Liver (tissue), 9 donors: ENCODE measurements around the gene CHTF18. TPM values are rescaled to one million over a fixed set of nuclear protein-coding genes. Genes with fewer than 3 reads are reported as not detected.

Experiments used
- DNase-seq: peaks from one replicate; pipeline ENCODE4 v3.0.0-alpha.2; 2017; ENCODE audit warnings: low spot score
- H3K27ac ChIP-seq, 2 donors: one replicate each; pipeline ENCODE4 v1.7.0; 2013; ENCODE audit warnings: inconsistent platforms in 2 of 2, low read length in 2 of 2, control low read depth in 1 of 2, low read depth in 1 of 2, mild to moderate bottlenecking in 1 of 2
- H3K27me3 ChIP-seq, 4 donors: one replicate each; pipeline versions ENCODE4 v1.6.1 to v1.7.0; 2013; ENCODE audit warnings: low read length in 3 of 4, inconsistent platforms in 1 of 4, mild to moderate bottlenecking in 1 of 4, moderate library complexity in 1 of 4; ENCODE audit not compliant: control insufficient read depth in 4 of 4, insufficient read depth in 4 of 4
- H3K36me3 ChIP-seq, 4 donors: one replicate each; pipeline versions ENCODE4 v1.6.1 to v1.7.0; 2013; ENCODE audit warnings: low read length in 3 of 4, mild to moderate bottlenecking in 3 of 4, low read depth in 1 of 4, moderate library complexity in 1 of 4; ENCODE audit not compliant: control insufficient read depth in 4 of 4, insufficient read depth in 3 of 4
- H3K4me1 ChIP-seq, 4 donors: one replicate each; pipeline versions ENCODE4 v1.6.1 to v1.7.0; 2013; ENCODE audit warnings: low read length in 3 of 4, mild to moderate bottlenecking in 3 of 4, moderate library complexity in 1 of 4; ENCODE audit not compliant: control insufficient read depth in 4 of 4, insufficient read depth in 4 of 4
- H3K4me3 ChIP-seq, 3 donors: one replicate each; pipeline versions ENCODE4 v1.6.1 to v1.7.0; 2013; ENCODE audit warnings: low read length in 3 of 3, control low read depth in 1 of 3, low read depth in 1 of 3, mild to moderate bottlenecking in 1 of 3
- H3K9ac ChIP-seq, 2 donors: one replicate each; pipeline ENCODE4 v1.7.0; 2013; ENCODE audit warnings: low read length in 2 of 2, mild to moderate bottlenecking in 2 of 2, moderate library complexity in 2 of 2, control low read depth in 1 of 2, low read depth in 1 of 2
- H3K9me3 ChIP-seq, 4 donors: one replicate each; pipeline versions ENCODE4 v1.6.1 to v1.7.0; 2013; ENCODE audit warnings: low read length in 3 of 4; ENCODE audit not compliant: control insufficient read depth in 4 of 4
- EGR1 ChIP-seq, 2 donors: IDR thresholded peaks; 2 replicates each; pipeline ENCODE4 v1.6.1; 2016 to 2018; ENCODE audit warnings: antibody characterized with exemption in 2 of 2, low read depth in 2 of 2
- FOXA1 ChIP-seq: IDR thresholded peaks from 2 replicates; pipeline ENCODE4 v1.6.1; 2016; ENCODE audit warnings: antibody characterized with exemption
- FOXA2 ChIP-seq: IDR thresholded peaks from 2 replicates; pipeline ENCODE4 v1.6.1; 2016; ENCODE audit warnings: antibody characterized with exemption
- GABPA ChIP-seq, 2 donors: IDR thresholded peaks in 1 of 2; conservative IDR thresholded peaks in 1 of 2; 2 replicates each; pipeline ENCODE4 v1.6.1; 2016; ENCODE audit warnings: antibody characterized with exemption in 2 of 2, mild to moderate bottlenecking in 1 of 2, moderate library complexity in 1 of 2
- HNF4G ChIP-seq: IDR thresholded peaks from 2 replicates; pipeline ENCODE4 v1.6.1; 2016; ENCODE audit warnings: antibody characterized with exemption
- NR2F2 ChIP-seq: IDR thresholded peaks from 2 replicates; pipeline ENCODE4 v1.6.1; 2016; ENCODE audit warnings: antibody characterized with exemption
- RAD21 ChIP-seq, 2 donors: IDR thresholded peaks; 2 replicates each; pipeline ENCODE4 v1.6.1; 2016; ENCODE audit warnings: antibody characterized with exemption in 2 of 2, mild to moderate bottlenecking in 2 of 2
- RXRA ChIP-seq, 2 donors: IDR thresholded peaks; 2 replicates each; pipeline ENCODE4 v1.6.1; 2017 to 2018; ENCODE audit warnings: antibody characterized with exemption in 2 of 2, mild to moderate bottlenecking in 1 of 2
- SP1 ChIP-seq: IDR thresholded peaks from 2 replicates; pipeline ENCODE4 v1.6.1; 2018; ENCODE audit warnings: antibody characterized with exemption, mild to moderate bottlenecking
- TAF1 ChIP-seq: conservative IDR thresholded peaks from 2 replicates; pipeline ENCODE4 v1.6.1; 2016; ENCODE audit warnings: antibody characterized with exemption, mild to moderate bottlenecking
- YY1 ChIP-seq: IDR thresholded peaks from 2 replicates; pipeline ENCODE4 v1.6.1; 2016; ENCODE audit warnings: antibody characterized with exemption, mild to moderate bottlenecking
- WGBS: extraction: QIAGEN DNeasy Blood & Tissue Kit; methylation state at CpG from one replicate; pipeline ENCODE4 v1.1.7; 2013; 5-methylcytosine and 5-hydroxymethylcytosine counted together
- polyA plus RNA-seq, 2 donors: library from polyadenylated mRNA; stranded (reverse) in 1 of 2; unstranded in 1 of 2; fragments of 200-250 nt in 1 of 2; fragments of >200 nt in 1 of 2; fragmentation: Nextera tagmentation in 1 of 2; extraction: Ambion mirVana in 1 of 2; gene quantifications; one replicate each; pipeline versions ENCODE4 v1.2.1 to v1.2.3, GENCODE V29; 2013 to 2015
- total RNA-seq, 2 donors: library from RNA; depleted of rRNA; stranded (reverse); fragments of >200 nt; gene quantifications; one replicate each; pipeline ENCODE4 v1.2.3, GENCODE V29; 2014
- TF ChIP-seq, protein P1 (sequence below): IDR thresholded peaks from 2 replicates; pipeline ENCODE4 v1.6.1; 2016; ENCODE audit warnings: antibody characterized with exemption, mild to moderate bottlenecking
- TF ChIP-seq, protein P2 (sequence below): IDR thresholded peaks from 2 replicates; pipeline ENCODE4 v1.6.1; 2016; ENCODE audit warnings: antibody characterized with exemption
- TF ChIP-seq, protein P3 (sequence below): IDR thresholded peaks from 2 replicates; pipeline ENCODE4 v1.6.1; 2016; ENCODE audit warnings: antibody characterized with exemption
- TF ChIP-seq, protein P4 (sequence below): IDR thresholded peaks from 2 replicates; pipeline ENCODE4 v1.6.1; 2016; ENCODE audit warnings: antibody characterized with exemption
- donor health status: healthy.
- donor health status: healthy.
- donor health status: healthy.
- donor health status: healthy.
- donor health status: healthy.

CHTF18 gene
- total and polyA plus RNA-seq, 4 donors: 1.7 to 15.6 (median 3.9) TPM

DNA sequence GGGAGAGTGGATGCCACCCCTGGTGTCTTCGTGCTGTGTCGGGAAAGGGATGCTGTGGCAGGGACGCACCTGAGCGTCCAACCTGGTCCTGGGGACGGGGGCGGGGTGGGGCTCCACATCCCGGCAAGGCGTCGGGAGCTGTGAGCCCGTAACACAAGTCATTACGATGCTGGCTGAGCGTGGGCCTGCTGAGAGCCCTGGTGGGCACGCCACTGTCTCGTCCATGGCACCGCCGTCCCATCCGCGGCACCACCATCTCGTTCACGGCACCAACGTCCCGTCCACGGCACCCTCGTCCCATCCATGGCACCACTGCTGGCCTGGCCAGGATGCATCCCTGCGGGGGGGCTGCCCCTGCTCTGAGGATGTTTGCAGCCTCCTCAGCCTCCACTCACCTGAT is 36.2 kb downstream of the CHTF18 start:
- Histone ChIP-seq H3K27me3 (peaks cover 0 to 3% (median 0%) of the 10 kb centered on the region in 4 donors), H3K27ac (no peak overlapping the region)
- no peak for DNase-seq

DNA sequence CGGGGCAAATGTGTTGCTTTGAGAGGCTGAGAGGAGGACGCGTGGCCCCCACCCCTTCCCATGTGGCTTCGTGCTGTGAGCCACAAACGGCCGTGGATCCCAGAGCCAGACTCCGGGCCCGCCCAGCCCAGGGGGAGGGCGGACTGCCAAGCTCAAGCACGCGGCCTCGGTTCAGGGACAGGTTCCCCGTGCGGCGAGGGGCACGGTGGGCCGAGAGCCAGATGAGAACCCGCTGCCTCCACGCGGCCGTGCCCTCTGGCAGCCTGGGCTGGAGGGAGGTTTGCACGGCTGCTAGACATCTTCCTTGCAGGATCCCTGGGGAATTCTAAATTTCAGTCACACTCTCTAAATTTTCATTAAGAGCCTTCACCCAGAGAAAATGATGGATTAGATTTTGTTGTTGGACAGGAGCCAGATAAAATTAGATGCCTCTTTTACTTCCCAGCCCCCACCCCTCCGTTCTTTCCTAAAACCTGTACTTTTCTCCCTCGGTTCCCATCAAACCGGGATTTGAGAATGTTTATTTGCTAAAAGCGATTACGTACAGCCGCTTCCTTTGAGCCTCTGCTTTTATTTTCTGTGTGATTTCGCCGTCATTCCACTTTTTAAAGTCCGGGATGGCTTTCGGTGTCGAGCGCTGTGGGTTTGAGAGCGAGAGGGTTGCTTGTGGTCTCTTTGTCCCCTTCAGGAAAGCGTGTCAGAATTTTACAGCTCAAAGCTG is 37.1 kb downstream of the CHTF18 start:
- H3K36me3 ChIP-seq: no peaks in the 10 kb centered on the region
- H3K9me3 ChIP-seq: no peaks in the 10 kb centered on the region
- no peak for DNase-seq
- peaks cover 0 to 3% (median 0%) of the 10 kb centered on the region in 4 donors for H3K27me3 ChIP-seq
- TF ChIP-seq, protein P1, sequence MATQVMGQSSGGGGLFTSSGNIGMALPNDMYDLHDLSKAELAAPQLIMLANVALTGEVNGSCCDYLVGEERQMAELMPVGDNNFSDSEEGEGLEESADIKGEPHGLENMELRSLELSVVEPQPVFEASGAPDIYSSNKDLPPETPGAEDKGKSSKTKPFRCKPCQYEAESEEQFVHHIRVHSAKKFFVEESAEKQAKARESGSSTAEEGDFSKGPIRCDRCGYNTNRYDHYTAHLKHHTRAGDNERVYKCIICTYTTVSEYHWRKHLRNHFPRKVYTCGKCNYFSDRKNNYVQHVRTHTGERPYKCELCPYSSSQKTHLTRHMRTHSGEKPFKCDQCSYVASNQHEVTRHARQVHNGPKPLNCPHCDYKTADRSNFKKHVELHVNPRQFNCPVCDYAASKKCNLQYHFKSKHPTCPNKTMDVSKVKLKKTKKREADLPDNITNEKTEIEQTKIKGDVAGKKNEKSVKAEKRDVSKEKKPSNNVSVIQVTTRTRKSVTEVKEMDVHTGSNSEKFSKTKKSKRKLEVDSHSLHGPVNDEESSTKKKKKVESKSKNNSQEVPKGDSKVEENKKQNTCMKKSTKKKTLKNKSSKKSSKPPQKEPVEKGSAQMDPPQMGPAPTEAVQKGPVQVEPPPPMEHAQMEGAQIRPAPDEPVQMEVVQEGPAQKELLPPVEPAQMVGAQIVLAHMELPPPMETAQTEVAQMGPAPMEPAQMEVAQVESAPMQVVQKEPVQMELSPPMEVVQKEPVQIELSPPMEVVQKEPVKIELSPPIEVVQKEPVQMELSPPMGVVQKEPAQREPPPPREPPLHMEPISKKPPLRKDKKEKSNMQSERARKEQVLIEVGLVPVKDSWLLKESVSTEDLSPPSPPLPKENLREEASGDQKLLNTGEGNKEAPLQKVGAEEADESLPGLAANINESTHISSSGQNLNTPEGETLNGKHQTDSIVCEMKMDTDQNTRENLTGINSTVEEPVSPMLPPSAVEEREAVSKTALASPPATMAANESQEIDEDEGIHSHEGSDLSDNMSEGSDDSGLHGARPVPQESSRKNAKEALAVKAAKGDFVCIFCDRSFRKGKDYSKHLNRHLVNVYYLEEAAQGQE: no peak
- TF ChIP-seq EGR1 (IDR thresholded peaks at IDR 0.05; ENCODE audit: low read depth in 2 of 2): no peak
- TF ChIP-seq TAF1: no peak
- no peak for TF ChIP-seq HNF4G
- TF ChIP-seq SP1: no peak
- TF ChIP-seq NR2F2: no peak
- no peak for TF ChIP-seq YY1
- TF ChIP-seq, protein P2, sequence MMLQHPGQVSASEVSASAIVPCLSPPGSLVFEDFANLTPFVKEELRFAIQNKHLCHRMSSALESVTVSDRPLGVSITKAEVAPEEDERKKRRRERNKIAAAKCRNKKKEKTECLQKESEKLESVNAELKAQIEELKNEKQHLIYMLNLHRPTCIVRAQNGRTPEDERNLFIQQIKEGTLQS: no peak
- no peak for TF ChIP-seq FOXA1
- TF ChIP-seq, protein P3, sequence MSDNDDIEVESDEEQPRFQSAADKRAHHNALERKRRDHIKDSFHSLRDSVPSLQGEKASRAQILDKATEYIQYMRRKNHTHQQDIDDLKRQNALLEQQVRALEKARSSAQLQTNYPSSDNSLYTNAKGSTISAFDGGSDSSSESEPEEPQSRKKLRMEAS: no peak
- TF ChIP-seq RXRA (IDR thresholded peaks at IDR 0.05): no peak
- no peak for TF ChIP-seq GABPA (IDR thresholded peaks at IDR 0.05 in 1 of 2, conservative IDR thresholded peaks at IDR 0.05 in 1 of 2)
- TF ChIP-seq, protein P4, sequence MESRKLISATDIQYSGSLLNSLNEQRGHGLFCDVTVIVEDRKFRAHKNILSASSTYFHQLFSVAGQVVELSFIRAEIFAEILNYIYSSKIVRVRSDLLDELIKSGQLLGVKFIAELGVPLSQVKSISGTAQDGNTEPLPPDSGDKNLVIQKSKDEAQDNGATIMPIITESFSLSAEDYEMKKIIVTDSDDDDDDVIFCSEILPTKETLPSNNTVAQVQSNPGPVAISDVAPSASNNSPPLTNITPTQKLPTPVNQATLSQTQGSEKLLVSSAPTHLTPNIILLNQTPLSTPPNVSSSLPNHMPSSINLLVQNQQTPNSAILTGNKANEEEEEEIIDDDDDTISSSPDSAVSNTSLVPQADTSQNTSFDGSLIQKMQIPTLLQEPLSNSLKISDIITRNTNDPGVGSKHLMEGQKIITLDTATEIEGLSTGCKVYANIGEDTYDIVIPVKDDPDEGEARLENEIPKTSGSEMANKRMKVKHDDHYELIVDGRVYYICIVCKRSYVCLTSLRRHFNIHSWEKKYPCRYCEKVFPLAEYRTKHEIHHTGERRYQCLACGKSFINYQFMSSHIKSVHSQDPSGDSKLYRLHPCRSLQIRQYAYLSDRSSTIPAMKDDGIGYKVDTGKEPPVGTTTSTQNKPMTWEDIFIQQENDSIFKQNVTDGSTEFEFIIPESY: no peak
- no peak for TF ChIP-seq RAD21 (IDR thresholded peaks at IDR 0.05)
- no peak for TF ChIP-seq FOXA2
- H3K9ac ChIP-seq: no peak overlapping the region
- WGBS: 70% methylated on average over 36 of the region's 36 CpGs
- no peak overlapping the region for H3K4me3 ChIP-seq
- no peaks in the 10 kb centered on the region for H3K4me1 ChIP-seq
- H3K27ac ChIP-seq: no peak overlapping the region

More for the DNA sequence above, 36.2 kb downstream of the CHTF18 start:
- Histone ChIP-seq H3K36me3 (no peaks in the 10 kb centered on the region), H3K9me3 (no peaks in the 10 kb centered on the region), H3K4me1 (no peaks in the 10 kb centered on the region), H3K9ac (no peak overlapping the region), H3K4me3 (no peak overlapping the region)
- TF ChIP-seq FOXA2: no peak
- WGBS: 89% methylated on average over 25 of the region's 25 CpGs
